Measurements from ENCODE around the gene MX1.

The MX1 gene

DNA sequence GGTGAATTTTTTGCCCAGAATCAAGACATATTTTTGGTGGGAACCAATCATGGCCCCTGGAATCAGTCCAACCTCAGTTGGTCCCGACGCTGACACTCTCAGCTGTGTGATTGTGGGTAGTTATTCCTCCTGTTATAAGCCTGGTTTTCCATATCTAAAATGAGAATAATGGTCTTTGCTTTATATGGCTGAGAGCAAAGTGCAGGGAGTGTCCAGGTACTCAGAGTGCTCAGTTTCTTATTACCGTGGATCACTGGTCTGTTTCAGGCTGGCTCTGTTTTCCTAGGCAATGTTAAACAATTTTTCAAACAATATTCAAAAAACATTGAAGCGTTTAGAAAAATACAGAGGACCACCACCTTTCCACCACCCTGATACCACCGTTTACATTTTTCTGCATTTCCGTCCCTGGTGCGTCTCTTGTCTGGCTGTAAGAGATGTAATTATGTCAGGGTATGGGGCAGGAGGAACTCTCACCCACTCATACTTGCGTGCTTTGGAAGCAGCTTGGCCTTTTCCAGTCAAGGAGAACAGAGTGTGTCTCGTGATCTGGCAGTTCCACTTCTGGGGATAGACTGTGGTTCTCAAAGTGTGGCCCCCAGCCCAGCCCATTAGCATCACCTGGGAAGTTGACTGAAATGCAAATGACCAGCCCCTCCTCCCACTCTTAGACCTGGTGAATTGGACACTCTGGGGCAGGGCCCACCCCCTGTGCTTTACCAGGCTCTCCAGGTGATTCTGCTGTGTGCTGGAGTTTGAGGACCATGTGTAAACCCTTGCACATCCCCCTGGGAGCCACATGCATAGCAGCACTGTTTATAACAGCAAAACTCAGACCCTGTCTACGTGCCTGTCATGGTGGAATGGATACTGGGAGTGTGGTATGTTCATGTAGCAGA is 6.8 kb downstream of the MX1 start:
- no peak for DNase-seq (ENCODE audit: low spot score)

DNA sequence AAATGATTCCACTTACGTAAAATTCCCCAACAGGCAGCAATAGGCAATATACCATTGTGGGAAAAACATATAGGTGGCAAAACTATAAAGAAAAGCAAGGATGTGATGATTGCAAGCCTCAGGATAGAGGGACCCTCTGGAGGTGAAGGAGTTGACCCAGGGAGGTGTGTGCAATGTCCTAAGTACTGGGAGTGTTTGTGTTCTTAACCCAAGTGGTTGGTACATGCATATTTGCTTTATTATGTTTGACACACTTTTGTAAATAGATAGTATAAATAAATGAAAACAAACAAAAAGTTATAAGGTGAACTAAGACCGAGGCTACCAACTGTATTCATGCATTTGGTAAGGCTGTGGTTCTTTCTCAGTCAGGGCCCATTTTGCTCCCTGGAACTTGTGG is 7.5 kb downstream of the MX1 start:
- DNase-seq (ENCODE audit: low spot score) = no peak

DNA sequence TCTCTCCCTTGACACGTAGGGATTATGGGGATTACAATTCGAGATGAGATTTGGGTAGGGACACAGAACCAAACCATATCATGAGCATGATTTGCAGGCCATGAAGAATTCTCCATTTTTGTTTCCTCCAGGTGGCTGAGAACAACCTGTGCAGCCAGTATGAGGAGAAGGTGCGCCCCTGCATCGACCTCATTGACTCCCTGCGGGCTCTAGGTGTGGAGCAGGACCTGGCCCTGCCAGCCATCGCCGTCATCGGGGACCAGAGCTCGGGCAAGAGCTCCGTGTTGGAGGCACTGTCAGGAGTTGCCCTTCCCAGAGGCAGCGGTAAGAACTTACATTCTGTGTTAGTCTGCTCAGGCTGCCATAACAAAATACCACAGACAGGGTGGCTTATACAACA is 9.7 kb downstream of the MX1 start:
- DNase-seq (ENCODE audit: low spot score) = no peak

DNA sequence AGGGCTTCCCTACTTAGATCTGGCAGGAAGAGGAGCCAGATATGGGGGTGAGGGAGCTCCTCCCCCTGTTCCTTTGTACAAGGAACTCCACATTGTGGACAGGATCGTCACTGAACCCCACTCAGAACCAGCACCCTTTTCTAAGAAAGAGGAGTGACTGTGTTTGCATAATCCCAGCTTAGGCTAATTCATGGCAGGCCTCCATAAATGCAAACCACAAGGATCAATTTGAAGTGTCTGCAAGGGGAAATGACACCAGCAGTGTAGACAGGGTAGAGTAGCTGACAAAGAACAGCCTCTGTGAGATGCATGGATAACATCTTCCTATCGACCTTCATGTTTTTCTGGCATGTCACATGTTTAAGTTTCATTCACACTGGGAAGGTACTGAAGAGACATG is 11.7 kb downstream of the MX1 start:
- no peak for DNase-seq (ENCODE audit: low spot score)

DNA sequence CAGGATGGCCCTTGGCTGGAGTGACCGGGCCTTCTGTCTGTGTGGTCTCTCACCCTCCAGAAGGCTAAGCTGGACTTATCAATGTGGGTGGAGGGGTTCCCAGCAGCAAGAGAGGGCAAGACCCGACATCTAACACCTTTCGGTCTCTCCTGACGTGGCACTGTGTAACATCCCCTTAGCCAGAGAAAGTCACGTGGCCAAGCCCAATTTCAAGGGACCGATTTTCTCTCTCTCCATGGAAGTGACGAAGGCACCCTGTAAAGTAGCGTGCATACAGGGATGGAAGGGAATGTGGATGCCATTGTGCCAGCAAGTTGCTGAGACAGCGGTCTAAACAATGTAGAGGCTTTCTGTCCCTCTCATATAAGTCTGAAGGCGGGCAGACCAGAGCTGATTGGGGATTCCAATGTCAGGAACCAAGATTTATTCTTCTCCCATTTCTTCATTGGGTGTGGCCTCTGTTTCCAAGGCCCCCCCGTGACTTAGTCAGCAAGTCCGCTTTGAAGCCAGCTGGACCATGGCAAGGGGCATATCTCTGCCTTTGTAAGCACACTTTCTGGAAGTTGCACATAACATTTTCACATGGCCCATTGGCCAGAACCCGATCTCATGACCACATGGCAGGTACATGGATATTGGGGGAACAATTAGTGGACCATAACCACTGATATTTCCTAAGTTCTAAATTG is 12.5 kb downstream of the MX1 start:
- no peak for DNase-seq (ENCODE audit: low spot score)

DNA sequence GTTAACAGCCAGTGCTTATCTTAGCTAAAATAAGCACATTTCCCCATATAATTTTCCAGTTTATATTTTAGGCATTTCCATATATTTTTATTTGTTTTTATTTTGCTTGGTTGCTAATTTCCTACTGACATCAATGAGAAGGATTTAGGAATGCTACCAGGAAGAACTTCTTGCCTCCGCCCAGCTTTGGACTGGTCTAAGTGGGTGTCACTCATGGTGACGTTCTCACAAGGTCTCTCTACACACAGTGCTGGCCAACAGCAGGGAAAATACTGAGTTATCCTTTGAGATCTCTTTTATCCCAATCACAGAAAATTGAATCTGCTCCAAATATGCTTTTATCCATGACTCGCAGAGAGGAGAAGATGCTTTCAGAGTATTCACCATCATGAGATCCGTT is 13.2 kb downstream of the MX1 start:
- no peak for DNase-seq (ENCODE audit: low spot score)

DNA sequence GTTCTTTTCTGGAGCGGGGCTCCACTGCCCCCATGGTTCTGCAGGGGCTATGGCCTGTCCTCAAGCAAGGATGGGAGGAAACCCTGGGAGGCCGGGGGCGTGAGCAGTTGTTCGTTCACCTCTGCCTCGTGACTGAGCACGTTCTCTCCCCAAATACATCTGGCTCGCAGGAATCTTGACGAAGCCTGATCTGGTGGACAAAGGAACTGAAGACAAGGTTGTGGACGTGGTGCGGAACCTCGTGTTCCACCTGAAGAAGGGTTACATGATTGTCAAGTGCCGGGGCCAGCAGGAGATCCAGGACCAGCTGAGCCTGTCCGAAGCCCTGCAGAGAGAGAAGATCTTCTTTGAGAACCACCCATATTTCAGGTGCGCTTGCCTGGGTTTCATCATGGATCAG is 15.5 kb downstream of the MX1 start:
- DNase-seq (ENCODE audit: low spot score) = no peak

DNA sequence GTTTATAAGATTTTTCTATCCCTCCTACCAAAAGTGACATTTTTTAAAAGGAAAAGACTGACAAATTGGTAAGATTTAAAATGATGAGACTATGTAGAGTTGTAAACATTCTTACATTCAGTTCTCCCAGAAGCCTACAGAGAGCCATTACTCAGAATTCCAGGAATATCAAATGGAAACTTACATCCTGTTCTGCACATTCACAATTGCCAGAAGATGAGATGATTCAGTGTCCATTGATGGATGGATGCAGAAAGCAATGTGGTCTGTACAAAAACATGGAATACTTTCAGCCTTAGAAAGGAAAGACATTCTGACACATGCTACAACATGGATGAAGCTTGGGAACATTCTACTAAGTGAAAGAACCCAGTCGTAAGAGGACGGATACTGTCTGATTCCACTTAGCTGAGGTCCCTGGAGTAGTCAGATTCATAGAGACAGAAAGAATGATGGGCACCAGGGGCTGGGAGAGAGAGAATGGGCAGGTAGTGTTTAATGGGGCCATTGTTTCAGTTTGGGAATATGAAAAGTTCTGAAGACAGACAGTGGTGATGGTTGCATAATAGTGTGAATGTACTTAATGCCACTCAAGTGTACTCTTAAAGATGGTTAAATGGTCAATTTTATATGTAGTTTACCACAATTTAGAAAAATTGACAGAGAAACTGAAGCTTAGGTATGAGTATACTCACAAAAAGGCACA is 16.6 kb downstream of the MX1 start:
- no peak for DNase-seq (ENCODE audit: low spot score)

DNA sequence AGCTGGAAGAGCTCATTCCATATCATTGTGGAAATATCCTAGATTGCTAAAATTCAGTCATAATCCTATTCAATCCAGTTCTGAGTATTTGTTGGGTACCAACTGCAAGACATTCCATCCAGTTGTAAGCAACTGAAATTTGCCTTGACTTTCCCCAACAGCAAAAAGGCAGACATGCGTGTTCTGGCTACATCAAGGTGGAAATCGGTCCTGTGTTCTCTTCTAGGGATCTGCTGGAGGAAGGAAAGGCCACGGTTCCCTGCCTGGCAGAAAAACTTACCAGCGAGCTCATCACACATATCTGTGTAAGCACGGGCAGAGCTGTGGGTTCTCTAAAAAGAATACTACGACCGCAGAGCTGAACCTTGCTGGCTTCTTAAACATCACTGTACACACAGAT is 17.5 kb downstream of the MX1 start:
- no peak for DNase-seq (ENCODE audit: low spot score)

DNA sequence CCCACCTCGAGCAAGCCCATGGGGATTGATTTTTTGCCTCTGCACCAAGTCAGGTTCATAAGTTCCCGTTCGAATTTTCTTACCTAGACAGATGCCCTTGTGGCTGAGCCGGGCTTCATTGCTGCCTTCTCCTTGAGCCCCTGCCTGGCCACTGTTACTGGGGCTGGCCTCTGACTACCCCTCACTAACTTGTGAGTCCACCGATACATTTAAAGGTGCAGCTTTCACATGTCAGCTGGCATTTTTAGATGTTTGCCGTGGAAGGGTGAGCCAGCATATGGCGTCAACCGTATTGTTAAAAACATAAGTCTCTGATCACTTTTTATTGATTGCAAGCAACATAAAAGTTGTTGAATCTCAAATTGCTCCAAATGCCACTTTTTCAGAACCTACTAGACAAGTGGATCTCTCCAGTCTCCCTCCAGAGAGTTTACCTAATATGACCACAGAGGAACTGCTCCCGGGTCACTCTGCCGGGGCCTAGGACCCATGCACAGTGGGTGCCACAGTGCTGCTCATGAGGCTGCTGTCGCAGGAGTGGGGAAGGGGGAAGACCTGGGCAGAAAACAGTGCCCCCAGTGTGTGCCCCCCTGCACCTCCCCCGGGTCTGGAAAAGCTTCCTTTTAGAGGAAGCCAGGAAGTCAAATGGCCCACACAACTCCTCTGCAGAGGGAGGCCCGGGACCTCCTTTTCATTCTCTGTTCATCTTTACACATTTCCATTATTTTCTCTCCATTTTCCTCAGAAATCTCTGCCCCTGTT is 18.8 kb downstream of the MX1 start:
- no peak for DNase-seq (ENCODE audit: low spot score)

DNA sequence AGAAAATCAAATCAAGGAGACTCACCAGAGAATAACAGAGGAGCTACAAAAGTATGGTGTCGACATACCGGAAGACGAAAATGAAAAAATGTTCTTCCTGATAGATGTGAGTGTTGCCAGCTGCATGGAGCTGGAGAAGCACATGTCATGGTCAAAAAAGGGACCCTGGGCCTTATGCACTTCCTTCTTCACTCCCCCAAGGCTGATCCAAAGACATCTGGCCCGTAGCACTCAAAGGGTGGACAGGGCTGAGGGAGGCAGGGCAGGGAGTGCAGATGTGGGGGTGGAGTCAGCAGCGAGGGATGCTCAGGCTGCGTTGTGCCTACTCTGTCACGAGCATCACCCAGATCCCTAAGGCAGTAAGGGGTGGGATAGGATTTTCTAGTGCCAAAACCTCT is 19.4 kb downstream of the MX1 start:
- DNase-seq (ENCODE audit: low spot score) = no peak

DNA sequence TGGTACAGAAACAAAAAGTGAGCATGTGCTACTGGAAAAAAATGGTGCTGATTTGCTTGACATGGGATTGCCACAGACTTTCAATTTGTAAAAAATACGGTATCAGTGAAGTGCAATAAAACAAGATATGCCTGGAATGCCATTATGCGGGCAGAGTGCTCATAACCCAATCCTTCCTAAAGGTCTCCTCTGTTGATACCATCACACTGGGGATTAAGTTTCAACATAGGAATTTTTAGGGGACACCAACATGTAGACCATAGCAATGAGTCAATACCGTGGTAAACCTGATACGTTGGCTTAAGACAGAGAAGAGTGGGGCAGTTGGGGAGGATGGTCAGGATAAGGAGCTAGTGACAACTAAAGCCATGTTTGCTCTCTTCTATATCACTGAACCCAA is 20.5 kb downstream of the MX1 start:
- no peak for DNase-seq (ENCODE audit: low spot score)

DNA sequence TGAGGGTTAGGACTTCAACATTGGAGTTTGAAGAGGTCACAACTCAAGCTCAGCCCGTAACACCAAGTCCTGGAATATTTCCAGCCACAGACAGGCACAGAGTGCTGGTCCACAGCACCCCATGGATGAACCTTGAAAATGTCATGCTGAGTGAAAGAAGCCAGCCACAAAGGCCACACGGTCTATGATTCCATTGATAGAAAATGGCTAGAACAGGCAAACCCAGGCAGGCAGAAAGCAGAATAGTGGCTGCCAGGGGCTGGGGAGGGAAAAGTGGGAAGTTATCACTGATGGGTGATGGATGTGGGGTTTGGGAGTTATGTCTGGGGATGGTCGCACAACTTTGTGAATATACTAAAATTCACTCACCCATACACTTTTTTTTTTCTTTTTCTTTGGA is 21.3 kb downstream of the MX1 start:
- no peak for DNase-seq (ENCODE audit: low spot score)

DNA sequence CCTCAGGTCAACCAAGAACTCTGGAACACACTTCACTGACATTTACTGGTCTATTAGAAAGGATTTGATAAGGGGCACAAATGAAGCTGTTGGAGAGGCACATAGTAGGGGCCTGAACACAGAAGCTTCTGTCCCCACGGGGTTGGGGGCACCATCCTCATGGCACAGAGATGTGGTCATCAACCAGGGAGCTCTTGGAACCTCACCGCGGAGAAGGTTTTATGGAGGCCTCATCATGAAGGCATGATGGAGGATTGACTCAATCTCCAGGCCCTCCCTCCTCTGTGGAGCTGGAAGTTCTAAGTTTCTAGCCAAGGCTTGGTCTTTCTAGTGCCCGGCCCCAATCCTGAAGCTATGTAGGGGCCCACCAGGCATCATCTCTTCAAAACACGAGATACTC is 23.6 kb downstream of the MX1 start:
- no peak for DNase-seq (ENCODE audit: low spot score)

DNA sequence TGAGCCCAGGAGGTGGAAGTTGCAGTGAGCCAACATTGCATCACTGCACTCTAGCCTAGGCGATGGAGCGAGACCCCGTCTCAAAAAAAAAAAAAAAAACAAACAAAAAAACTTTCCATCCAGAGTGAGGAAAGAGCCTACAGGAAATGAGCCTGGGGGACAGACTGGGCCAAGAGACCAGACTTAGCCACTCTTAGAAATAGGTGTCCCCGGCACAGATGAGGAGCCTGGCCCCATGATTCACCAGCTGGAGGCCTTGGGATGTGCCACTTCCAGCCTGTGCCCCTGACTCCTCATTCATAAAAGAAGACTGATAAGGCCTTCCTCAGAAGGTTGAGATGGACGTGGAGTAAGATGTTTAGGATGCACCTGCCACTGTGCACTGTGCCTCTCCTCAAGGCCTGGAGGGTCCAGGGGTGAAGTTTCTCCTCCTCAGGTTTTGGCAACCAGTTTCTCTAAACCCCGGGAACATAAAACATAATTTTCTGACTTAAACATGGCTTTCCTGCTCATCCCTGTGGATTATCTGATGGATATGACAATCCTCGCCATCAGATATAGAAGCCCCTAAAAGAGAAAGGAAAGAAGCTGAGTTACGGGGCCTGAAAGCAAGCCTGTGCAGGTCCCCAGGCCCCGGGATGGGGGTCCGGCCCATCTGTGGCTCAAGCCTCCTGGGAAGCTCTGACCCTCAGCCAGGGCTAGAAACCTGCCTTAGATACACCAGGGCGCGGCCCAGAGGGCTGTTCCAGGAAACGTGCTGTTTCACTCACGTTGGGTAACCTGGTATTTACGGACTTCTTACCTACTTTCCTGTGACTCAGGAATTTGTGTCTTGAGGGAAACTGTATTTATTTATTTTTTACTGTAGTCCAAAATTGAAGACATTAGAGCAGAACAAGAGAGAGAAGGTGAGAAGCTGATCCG is 26.0 kb downstream of the MX1 start:
- no peak for DNase-seq (ENCODE audit: low spot score)

DNA sequence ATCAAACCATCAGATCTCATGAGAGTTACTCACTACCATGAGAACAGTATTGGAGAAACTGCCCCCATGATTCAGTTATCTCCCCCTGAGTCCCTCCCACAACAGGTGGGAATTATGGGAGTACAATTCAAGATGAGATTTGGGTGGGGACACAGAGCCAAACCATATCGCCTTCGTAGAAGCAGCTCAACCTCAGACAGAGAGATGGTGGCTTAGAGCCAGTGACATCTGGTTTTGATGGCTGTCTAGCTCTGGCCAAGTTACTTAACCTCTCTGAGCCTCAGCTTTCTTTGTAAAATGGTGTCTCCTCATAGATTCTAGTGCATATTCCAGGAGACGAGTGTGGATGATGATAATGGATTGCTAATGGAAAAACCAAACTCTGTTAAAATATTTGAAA is 27.2 kb downstream of the MX1 start:
- no peak for DNase-seq (ENCODE audit: low spot score)

DNA sequence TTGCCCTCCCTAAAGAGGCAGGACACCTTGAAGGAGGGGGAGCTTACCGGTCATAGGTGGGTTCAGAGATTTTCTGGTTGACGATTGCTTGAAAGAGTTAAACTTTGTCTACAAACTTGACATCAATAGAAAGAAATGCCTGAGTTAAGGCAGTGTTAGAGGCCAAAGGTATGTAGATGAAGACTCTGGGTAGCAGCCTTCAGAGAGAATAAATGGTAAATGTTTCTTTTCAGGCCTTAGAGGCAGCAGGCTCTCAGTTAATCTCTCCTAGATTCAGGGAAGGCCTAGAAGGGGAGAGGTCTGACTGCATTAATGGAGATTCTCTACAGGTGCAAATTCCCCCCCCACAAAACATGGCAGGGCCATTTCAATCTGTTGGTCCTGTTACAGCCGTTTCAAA is 27.7 kb downstream of the MX1 start:
- DNase-seq (ENCODE audit: low spot score) = no peak

DNA sequence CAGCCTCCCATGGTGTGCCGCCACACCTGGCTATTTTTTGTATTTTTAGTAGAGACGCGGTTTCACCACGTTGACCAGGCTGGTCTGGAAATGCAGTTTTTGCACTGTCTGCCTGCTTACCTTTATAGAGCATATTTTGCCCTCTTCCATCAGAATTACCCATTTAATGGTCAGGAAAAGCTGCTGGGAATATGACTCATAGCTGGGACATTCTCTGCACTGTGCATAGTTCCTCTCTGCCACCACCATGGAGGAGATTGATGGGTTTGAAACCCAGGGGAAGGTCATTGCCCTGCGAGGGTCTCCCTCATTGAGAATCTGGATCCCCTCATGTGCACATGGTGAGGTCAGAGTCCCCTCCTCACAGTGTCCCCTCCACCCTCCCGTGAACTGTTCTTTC is 32.1 kb downstream of the MX1 start:
- DNase-seq (ENCODE audit: low spot score) = no peak

DNA sequence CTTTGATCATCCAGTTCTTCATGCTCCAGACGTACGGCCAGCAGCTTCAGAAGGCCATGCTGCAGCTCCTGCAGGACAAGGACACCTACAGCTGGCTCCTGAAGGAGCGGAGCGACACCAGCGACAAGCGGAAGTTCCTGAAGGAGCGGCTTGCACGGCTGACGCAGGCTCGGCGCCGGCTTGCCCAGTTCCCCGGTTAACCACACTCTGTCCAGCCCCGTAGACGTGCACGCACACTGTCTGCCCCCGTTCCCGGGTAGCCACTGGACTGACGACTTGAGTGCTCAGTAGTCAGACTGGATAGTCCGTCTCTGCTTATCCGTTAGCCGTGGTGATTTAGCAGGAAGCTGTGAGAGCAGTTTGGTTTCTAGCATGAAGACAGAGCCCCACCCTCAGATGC is 32.5 kb downstream of the MX1 start:
- DNase-seq (ENCODE audit: low spot score) = no peak

DNA sequence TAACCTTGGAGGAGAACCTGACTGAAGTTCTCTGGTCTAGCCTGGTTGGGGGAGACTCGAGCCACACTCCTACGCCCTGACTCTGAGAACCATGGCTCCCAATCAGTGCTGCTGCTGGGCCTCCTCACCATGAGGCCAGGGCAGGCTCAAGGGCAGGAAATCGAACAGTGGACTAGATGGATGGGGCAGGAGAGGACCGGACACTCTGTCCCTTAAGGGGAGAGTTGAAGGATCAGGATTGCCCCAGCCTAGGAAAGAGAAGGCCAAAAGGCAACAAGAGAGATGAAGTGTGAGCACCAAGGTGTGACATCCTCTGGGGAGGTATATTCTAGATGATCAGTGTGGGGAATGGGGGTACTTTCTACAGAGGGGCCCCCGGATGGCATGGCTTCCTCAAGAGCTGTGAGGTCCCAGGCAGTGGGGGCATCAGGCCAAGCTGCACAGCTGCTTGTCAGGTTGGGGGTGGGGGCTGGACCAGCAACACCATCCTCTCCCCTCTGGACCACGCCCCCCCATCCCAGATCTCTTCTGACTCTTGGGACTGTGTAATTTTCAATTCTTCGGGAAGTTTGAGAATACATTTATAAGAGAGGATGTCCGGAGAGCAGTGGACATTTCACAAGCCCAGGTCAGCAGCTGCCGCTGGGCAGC is 34.0 kb downstream of the MX1 start:
- DNase-seq (ENCODE audit: low spot score) = no peak

Data from D341Med (cell line).